HCT116 (cell line): ENCODE results near the gene LHX5. TPM values are rescaled to one million over a fixed set of nuclear protein-coding genes. Genes with fewer than 3 reads are reported as not detected.

ENCODE experiments used
- ATAC-seq: fragments of 200-7000 bp; cut with Tn5 transposase; 2 replicates; pipeline ENCODE4 v1.9.1; 2020; ENCODE audit warnings: mild to moderate bottlenecking, moderate library complexity
- BruUV-seq: library from RNA; stranded (reverse); fragments of 400-500 nt; replicated peaks from 2 replicates; lab custom pipeline; 2021; lab: Mats Ljungman, UMichigan
- CTCF ChIA-PET: fragments of 300-600 bp; sonication (Branson Sonifier 250); formaldehyde crosslinking; loops from one replicate; lab custom pipeline; 2021; ENCODE audit warnings: antibody characterized with exemption; lab: Charles Lee
- POLR2A ChIA-PET: fragments of 300-600, 350-600 bp; sonication (Branson Sonifier 250); formaldehyde crosslinking; loops from one replicate; lab custom pipeline; 2021; ENCODE audit warnings: antibody characterized with exemption; lab: Charles Lee
- RAD21 ChIA-PET, 2 experiments: fragments of 300-600 bp; sonication (Branson Sonifier 250); formaldehyde crosslinking; loops; one replicate each; lab custom pipeline; 2023; ENCODE audit warnings: low total read pairs in 2 of 2; ENCODE audit not compliant: uncharacterized antibody in 2 of 2, unreplicated experiment in 2 of 2, low non-redundant PET in 1 of 2; lab: Charles Lee
- DNase-seq: peaks from one replicate; pipeline ENCODE4 v3.0.0-alpha.2; 2010; ENCODE audit warnings: low read depth, low spot score
- H2AFZ ChIP-seq: fragments of 200-600 bp; shearing (Covaris generic), sonication (generic); 2 replicates; pipeline ENCODE4 v1.6.1; 2017; ENCODE audit warnings: low read depth, mixed run types, mixed read lengths, antibody characterized with exemption, low read length; ENCODE audit not compliant: poor library complexity, severe bottlenecking
- H3K27ac ChIP-seq: 2 replicates; pipeline ENCODE4 v1.5.1; 2012; ENCODE audit warnings: low read depth, low read length
- H3K27me3 ChIP-seq: fragments of 200-600 bp; sonication (generic); 2 replicates; pipeline ENCODE4 v1.6.1; 2016; ENCODE audit warnings: mixed run types, low read length, mixed read lengths; ENCODE audit not compliant: insufficient read depth
- H3K36me3 ChIP-seq, 2 experiments: fragments of 200-500 bp in 1 of 2; fragments of 200-600 bp in 1 of 2; sonication (Bioruptor generic) in 1 of 2; sonication (generic) in 1 of 2; 2 replicates each; pipeline versions ENCODE4 v1.5.1 to v1.6.1; 2014 to 2016; ENCODE audit warnings: low read length in 2 of 2, inconsistent platforms in 1 of 2, mixed read lengths in 1 of 2, mixed run types in 1 of 2; ENCODE audit not compliant: insufficient read depth in 2 of 2, control insufficient read depth in 1 of 2
- H3K4me1 ChIP-seq, 2 experiments: fragments of 200-600 bp in 1 of 2; sonication (generic) in 1 of 2; 2 replicates each; pipeline versions ENCODE4 v1.5.1 to v1.6.1; 2012 to 2017; ENCODE audit warnings: low read length in 2 of 2, inconsistent platforms in 1 of 2, mild to moderate bottlenecking in 1 of 2, mixed read lengths in 1 of 2, mixed run types in 1 of 2, moderate library complexity in 1 of 2; ENCODE audit not compliant: insufficient read depth in 2 of 2, control insufficient read depth in 1 of 2
- H3K4me2 ChIP-seq: fragments of 200-600 bp; sonication (generic); 2 replicates; pipeline ENCODE4 v1.6.1; 2017; ENCODE audit warnings: mixed run types, low read length, mixed read lengths
- H3K4me3 ChIP-seq, 2 experiments: fragments of 200-600 bp in 1 of 2; sonication (generic) in 1 of 2; replicated peaks in 1 of 2; 2 replicates each; pipeline ENCODE4 v1.5.1; 2011 to 2016; ENCODE audit warnings: low read length in 2 of 2, control low read depth in 1 of 2, low read depth in 1 of 2, mild to moderate bottlenecking in 1 of 2, mixed read lengths in 1 of 2, mixed run types in 1 of 2
- H3K79me2 ChIP-seq: fragments of 200-600 bp; sonication (generic); 2 replicates; pipeline ENCODE4 v1.6.1; 2017; ENCODE audit warnings: mild to moderate bottlenecking, mixed run types, low read length, moderate library complexity, mixed read lengths; ENCODE audit not compliant: insufficient read depth
- H3K9ac ChIP-seq: fragments of 200-600 bp; sonication (generic); 2 replicates; pipeline ENCODE4 v1.6.1; 2016; ENCODE audit warnings: low read length, mixed read lengths
- H3K9me2 ChIP-seq: fragments of 200-600 bp; sonication (generic), shearing (Covaris generic); 2 replicates; pipeline ENCODE4 v1.6.1; 2017; ENCODE audit warnings: mixed run types, mild to moderate bottlenecking, moderate library complexity; ENCODE audit not compliant: insufficient read depth
- H3K9me3 ChIP-seq, 2 experiments: fragments of 200-500 bp in 1 of 2; fragments of 200-600 bp in 1 of 2; sonication (Bioruptor generic) in 1 of 2; sonication (generic) in 1 of 2; 2 replicates each; pipeline ENCODE4 v1.6.1; 2014 to 2017; ENCODE audit warnings: low read length in 2 of 2, mixed read lengths in 2 of 2, inconsistent platforms in 1 of 2, low read depth in 1 of 2, mild to moderate bottlenecking in 1 of 2, mixed run types in 1 of 2, moderate library complexity in 1 of 2; ENCODE audit not compliant: control insufficient read depth in 1 of 2, insufficient read depth in 1 of 2
- H4K20me1 ChIP-seq: fragments of 200-600 bp; sonication (generic), shearing (Covaris generic); 2 replicates; pipeline ENCODE4 v1.6.1; 2017; ENCODE audit warnings: mixed run types, mild to moderate bottlenecking, moderate library complexity; ENCODE audit not compliant: insufficient read depth
- CBX3 ChIP-seq: IDR thresholded peaks from 2 replicates; pipeline ENCODE4 v1.6.1; 2012; ENCODE audit warnings: low read depth
- EGR1 ChIP-seq: IDR thresholded peaks from 2 replicates; pipeline ENCODE4 v1.6.1; 2012; ENCODE audit warnings: low read depth
- EZH2 ChIP-seq: fragments of 200-600 bp; sonication (generic); IDR thresholded peaks from 2 replicates; pipeline ENCODE4 v1.6.1; 2017; ENCODE audit warnings: antibody characterized with exemption, mixed run types
- FOSL1 ChIP-seq: IDR thresholded peaks from 2 replicates; pipeline ENCODE4 v1.6.1; 2012; ENCODE audit warnings: low read depth
- JUND ChIP-seq: IDR thresholded peaks from 2 replicates; pipeline ENCODE4 v1.6.1; 2012
- MAX ChIP-seq: IDR thresholded peaks from 2 replicates; pipeline ENCODE4 v1.6.1; 2012
- POLR2A ChIP-seq: IDR thresholded peaks from 2 replicates; pipeline ENCODE4 v1.7.0; 2011; ENCODE audit warnings: borderline replicate concordance; ENCODE audit not compliant: insufficient read depth, insufficient read length; ENCODE audit errors: extremely low read depth
- POLR2AphosphoS5 ChIP-seq: IDR thresholded peaks from 2 replicates; pipeline ENCODE4 v1.6.1; 2011; ENCODE audit warnings: mild to moderate bottlenecking, low read depth, low read length, moderate library complexity
- SIN3A ChIP-seq: IDR thresholded peaks from 2 replicates; pipeline ENCODE4 v1.6.1; 2012; ENCODE audit warnings: low read depth
- SP1 ChIP-seq: IDR thresholded peaks from 2 replicates; pipeline ENCODE4 v1.6.1; 2012; ENCODE audit warnings: low read depth
- ZBTB33 ChIP-seq: IDR thresholded peaks from 2 replicates; pipeline ENCODE4 v1.6.1; 2011; ENCODE audit warnings: mild to moderate bottlenecking, low read length, moderate library complexity; ENCODE audit not compliant: insufficient replicate concordance; ENCODE audit errors: extremely low read depth
- ZFX ChIP-seq: fragments of 450-650 bp; IDR thresholded peaks from 2 replicates; pipeline ENCODE4 v1.6.1; 2017
- intact Hi-C: fragments of 100-400 bp; cut with micrococcal nuclease; formaldehyde crosslinking; loops from 2 replicates; pipeline ENCODE4 v1.10.0; 2022
- total RNA-seq: library from RNA; stranded (reverse); gene quantifications from one replicate; pipeline ENCODE4 v1.2.1, GENCODE V29; 2021; ENCODE audit not compliant: unreplicated experiment

LHX5 gene
- total RNA-seq, 1 experiment from 2014 or later: 2.4 TPM

- Histone ChIP-seq H3K36me3 (no peaks in the 10 kb centered on the region), H3K9ac (peak overlapping the region; percentile 89), H3K79me2 (peaks cover 6% of the 10 kb centered on the region; the same call in 1 of the 2 replicates), H2AFZ (no peak overlapping the region), H3K4me1 (peaks cover 5 to 24% of the 10 kb centered on the region in 2 experiments; a peak in 3 of 4 replicates), H3K27ac (peak overlapping the region; percentile 74), H3K9me2 (no peaks in the 10 kb centered on the region), H4K20me1 (no peaks in the 10 kb centered on the region), H3K4me2 (peak overlapping the region; percentile 97), H3K4me3 (peak overlapping the region; percentile 89 to 93)
- no peak for DNase-seq
- ChIA-PET CTCF (interaction anchor here (1.5 kb wide), 1 partner anchor 430 kb away, joined by 3 read pairs; no protein-coding TSS in a partner anchor), POLR2A (interaction anchor here (1.2 to 1.4 kb wide), 2 partner anchors 12 to 88 kb away, joined by 4 to 9 read pairs; partner anchors contain the start of gene SLC8B1)
- intact Hi-C loops: no loop called here
- 0 out of 2 replicates have a peak, but pooled peaks have one; percentile 27 for TF ChIP-seq JUND
- TF ChIP-seq FOSL1: peak; percentile 38; the same call in 1 of the 2 replicates
- TF ChIP-seq ZFX: no peak
- TF ChIP-seq, all 23 proteins: peak for 2
- Histone ChIP-seq H3K27me3 (no peaks in the 10 kb centered on the region), H3K9me3 (no peaks in the 10 kb centered on the region)
- ATAC-seq: peak; percentile 19
- no TSS peak for BruUV-seq
- RAD21 ChIA-PET: interaction anchor here in 1 of 2 experiments (1.4 kb wide), 1 partner anchor 88 kb away, joined by 7 read pairs; the partner anchor contains the start of gene SLC8B1
These were observed 48.6 kb downstream of the LHX5 start for GRCh38 chr12:113422886-113423669.

GRCh38 chr12:113422030-113422885, 49.4 kb downstream of the LHX5 start, which contains the start of gene SDSL:
Gene SDSL, plus strand, starts transcription at chr12:113422380. Its CDS starts 5,603 bp downstream, at chr12:113427983.
- DNase-seq: peak; percentile 48
- Histone ChIP-seq H3K9me3 (no peaks in the 10 kb centered on the region), H3K27ac (peak within 1 kb of the TSS; percentile 74), H3K27me3 (no peaks in the 10 kb centered on the region), H2AFZ (peak within 1 kb of the TSS; percentile 50), H3K36me3 (no peaks in the 10 kb centered on the region), H3K79me2 (peaks cover 6% of the 10 kb centered on the region; the same call in 1 of the 2 replicates), H3K9me2 (no peaks in the 10 kb centered on the region)
- BruUV-seq: TSS peak; percentile 77
- intact Hi-C loops: no loop called here
- TF ChIP-seq ZBTB33: no peak
- peak; percentile 59; the same call in 1 of the 2 replicates for TF ChIP-seq SP1
- TF ChIP-seq CBX3: no peak
- TF ChIP-seq EZH2: no peak
- no peak for TF ChIP-seq EGR1
- peak; percentile 93 for TF ChIP-seq POLR2AphosphoS5
- TF ChIP-seq POLR2A: peak; percentile 43
- TF ChIP-seq MAX: peak; percentile 70
- TF ChIP-seq SIN3A: peak; percentile 75
- TF ChIP-seq FOSL1: peak; percentile 57
- peak; percentile 73; the same call in 1 of the 2 replicates for TF ChIP-seq ZFX
- peak; percentile 62 for TF ChIP-seq JUND
- TF ChIP-seq, all 23 proteins: peak for 8
- RAD21 ChIA-PET: interaction anchor here in 1 of 2 experiments (0.5 to 1.4 kb wide), 3 partner anchors 43 to 123 kb away, joined by 3 to 7 read pairs (median 4); partner anchors contain the start of gene SLC8B1
- ATAC-seq: peak; percentile 90
- POLR2A ChIA-PET: interaction anchor here (0.6 to 1.4 kb wide), 3 partner anchors 13 to 208 kb away, joined by 4 to 9 read pairs (median 5); partner anchors contain the start of gene SLC8B1
- H3K4me1 ChIP-seq: peaks cover 5 to 24% of the 10 kb centered on the region in 2 experiments; a peak in 3 of 4 replicates
- CTCF ChIA-PET: interaction anchor here (1.5 kb wide), 1 partner anchor 429 kb away, joined by 3 read pairs; no protein-coding TSS in a partner anchor
- H3K4me2 ChIP-seq: peak within 1 kb of the TSS; percentile 97
- H4K20me1 ChIP-seq: no peaks in the 10 kb centered on the region
- H3K9ac ChIP-seq: peak within 1 kb of the TSS; percentile 89
- peak within 1 kb of the TSS; percentile 89 to 93 for H3K4me3 ChIP-seq
